NCI-H1436 (cell line): ENCODE measurements around the gene PNKP.

ENCODE experiments used
- DNase-seq: peaks from one replicate; lab custom pipeline; 2025; lab: John Stamatoyannopoulos, UW

The PNKP gene

GRCh38 chr19:49818649-49819370 is 48.6 kb downstream of the PNKP start:
- DNase-seq = no peak

GRCh38 chr19:49817964-49818648 is 49.3 kb downstream of the PNKP start, which contains the start of gene MED25:
Gene MED25 (plus strand): TSS chr19:49818289. CDS start chr19:49818342, 53 bp downstream.
- DNase-seq = peak; percentile 91

DNA sequence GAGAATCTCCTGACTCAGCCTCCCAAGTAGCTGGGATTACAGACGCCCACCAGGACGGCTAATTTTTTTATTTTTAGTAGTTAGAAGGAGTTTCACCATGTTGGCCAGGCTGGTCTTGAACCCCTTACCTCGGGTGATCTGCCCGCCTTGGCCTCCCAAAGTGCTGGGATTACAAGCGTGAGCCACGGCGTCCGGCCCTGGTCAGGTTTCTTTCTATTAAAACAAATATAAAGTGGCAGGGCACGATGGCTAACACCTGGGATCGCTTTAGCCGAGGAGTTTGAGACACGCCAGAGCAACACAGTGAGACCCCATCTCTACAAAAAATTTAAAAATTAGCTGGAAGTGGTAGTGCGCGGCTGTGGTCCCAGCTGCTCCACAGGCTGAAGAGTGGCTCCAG is 50.8 kb downstream of the PNKP start:
- DNase-seq = no peak

DNA sequence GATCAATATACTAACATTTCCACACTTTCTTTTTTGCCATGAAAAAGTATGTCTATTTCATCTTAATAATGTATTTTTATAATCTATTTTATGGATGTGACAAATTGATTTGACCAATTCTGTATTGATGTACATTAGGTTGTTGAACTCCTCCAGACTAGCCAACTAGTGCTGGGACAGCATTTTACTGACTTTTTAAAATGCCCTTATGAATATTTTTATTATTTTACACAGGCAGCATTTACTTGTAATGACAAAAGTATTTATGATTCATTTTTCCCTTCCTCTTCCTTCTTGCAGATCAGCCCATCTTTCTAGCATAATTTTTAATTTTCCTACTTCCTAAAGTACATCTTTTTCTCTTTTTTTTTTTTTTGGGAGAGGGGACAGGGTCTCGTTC is 53.4 kb downstream of the PNKP start:
- DNase-seq = no peak

DNA sequence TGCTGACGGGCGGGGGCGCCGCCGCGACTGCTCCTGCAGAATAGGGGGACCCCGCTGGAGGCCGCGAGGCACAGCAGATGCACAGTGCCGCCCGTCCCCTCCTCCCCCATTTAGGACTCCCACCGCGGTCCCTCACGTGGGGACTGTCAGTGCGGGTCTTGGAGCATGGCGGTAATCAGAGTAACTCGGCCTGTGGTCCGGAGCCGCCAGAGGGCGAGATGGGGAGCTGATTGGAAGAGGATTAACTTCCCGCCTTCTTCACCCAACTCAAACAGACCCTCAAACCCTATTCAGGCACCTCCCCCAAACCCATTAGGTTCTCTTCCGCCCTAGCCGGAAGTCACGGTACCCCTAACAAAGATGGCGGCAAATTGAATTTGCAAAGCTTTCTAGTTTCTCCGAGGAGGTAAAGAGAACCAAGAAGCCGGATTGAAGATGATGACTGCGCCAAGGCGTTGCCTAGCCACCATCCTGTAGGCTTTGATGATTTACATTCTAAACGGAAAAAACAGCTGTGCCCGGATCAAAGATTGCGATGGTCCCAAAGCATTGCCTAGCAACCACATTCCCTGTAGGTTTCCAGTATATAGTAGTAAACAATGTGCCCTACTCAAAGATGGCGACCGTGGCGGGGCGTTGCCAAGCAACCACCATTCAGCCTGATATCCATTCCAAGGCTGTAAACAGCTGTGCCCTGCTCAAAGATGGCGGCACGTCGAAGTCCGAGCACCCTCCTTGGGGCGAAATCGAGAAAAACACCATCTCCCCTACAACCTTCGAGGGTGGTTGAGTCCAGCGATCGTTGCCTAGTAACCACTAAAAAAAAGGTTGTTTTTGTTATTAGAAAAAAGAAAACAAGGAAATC is 54.1 kb downstream of the PNKP start, which contains the start of gene FUZ:
Gene FUZ (minus strand): TSS at position 296 of the 865 bp plus-strand sequence. CDS start 186 bp downstream, at position 110.
- DNase-seq = peak; percentile 99

DNA sequence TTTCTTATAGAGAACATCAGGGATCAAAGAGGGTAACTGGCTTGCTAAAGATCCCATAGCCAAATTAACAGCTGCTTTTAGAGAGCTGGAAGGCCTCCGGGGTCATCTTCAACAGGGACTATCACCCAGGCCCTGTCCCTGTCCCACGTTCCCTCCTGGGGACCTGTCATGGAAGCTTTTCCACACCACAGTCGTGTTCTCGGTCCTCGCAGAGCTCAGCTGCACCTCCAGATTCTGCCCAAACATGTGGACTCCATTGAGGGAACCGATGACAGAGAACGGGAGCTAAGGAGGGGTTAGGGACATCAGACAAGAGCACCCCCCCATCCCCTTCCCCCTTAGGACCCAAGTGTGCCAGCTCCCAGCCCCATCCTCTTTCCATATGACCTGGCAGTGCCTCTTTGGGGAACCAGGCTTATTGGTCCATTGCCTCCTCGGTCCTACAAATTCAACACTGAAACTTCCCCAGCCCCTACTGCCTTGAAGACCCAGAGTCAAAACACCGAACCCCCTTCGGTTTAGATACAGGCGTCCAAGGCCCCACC is 54.9 kb downstream of the PNKP start:
- no peak for DNase-seq

- DNase-seq = no peak
Measured at GRCh38 chr19:49811328-49811727, 56.0 kb downstream of the PNKP start.
